ENCODE results near the gene EMILIN2. TPM values are rescaled to one million over a fixed set of nuclear protein-coding genes. Genes with fewer than 3 reads are reported as not detected.

EMILIN2 gene
- total and polyA plus RNA-seq, 2 of the 13 experiments (the other 11 are each of a cell fraction or from before 2014, with no cell fraction given): 7.6 to 8.2 TPM

DNA sequence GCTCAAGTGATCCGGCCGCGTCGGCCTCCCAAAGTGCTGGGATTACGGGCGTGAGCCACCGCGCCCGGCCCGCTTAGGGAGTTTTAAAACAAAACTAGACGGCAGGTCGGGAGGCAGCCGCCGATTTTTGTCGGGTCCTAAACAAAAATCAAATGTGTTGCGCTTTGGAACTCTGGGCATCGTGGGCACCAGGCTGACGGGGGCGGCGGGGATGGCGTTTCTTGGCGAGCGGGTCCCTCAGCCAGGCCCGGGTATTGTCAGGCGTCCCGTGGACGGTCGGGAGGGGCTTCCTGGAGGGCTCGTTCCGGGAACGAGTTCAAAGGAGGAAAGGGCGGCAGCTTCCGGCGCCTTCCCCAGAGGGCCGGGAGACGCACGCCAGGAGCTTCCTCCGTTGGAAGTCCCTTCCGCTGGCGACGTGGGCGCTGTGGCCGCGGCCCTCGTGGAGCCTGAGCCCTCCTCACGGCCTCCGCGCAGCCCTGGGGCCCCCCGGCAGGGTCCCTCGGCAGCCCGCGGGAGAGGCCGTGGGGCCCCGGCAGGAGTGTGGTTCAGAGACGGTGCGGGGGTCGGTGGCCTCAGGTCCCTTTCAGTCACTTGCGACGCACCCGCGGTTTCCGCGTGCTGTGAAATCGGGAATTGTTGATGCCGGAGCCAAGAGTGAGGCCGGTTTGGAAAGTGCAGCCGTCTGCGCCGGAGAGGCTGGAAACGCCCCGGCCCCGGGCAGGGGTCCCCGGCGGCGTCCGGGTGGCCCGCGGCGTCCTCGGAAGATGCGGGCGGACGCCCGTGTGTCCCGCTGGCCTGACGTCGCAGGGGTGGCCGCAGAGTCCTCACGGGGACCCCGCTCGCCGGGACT is 59.3 kb downstream of the EMILIN2 start:
- ATAC-seq (peak; percentile 61), DNase-seq (ENCODE audit: low spot score) (peak; percentile 44), FAIRE-seq (no peak)
- H3K9me3 ChIP-seq (ENCODE audit: low read length): no peaks in the 10 kb centered on the region
- H3K4me3 ChIP-seq (replicated peaks in 1 of 3; ENCODE audit: insufficient read depth in 1 of 3, low read depth in 2 of 3, low read length in 3 of 3): peak overlapping the region; percentile 81 to 89 (median 86)
- H3K79me2 ChIP-seq (ENCODE audit: insufficient read depth, low read length): peaks cover 8% of the 10 kb centered on the region
- peak overlapping the region; percentile 77 for H3K4me2 ChIP-seq (ENCODE audit: low read depth, low read length)
- peak overlapping the region; percentile 80 for H3K27ac ChIP-seq (ENCODE audit: extremely low read length, insufficient read depth, low read length)
- in situ Hi-C loops (cut with HindIII; ENCODE audit: extremely low pct_ligation_motif_present, low pct_unique_long_range_greater_than_20kb): no loop called here
- H3K27me3 ChIP-seq (ENCODE audit: control insufficient read depth in 1 of 2, insufficient read depth in 2 of 2, low read length in 2 of 2): peaks cover 0 to 28% of the 10 kb centered on the region in 2 experiments; a peak in 3 of 5 replicates
- peaks cover 10 to 24% of the 10 kb centered on the region in 2 experiments for H3K36me3 ChIP-seq (replicated peaks in 1 of 2; ENCODE audit: control insufficient read depth in 1 of 2, insufficient read depth in 2 of 2, low read length in 2 of 2)
- ChIA-PET CTCF (ENCODE audit: low intra/inter-chr PET ratio, low total read pairs) (no interaction called here), POLR2A (interaction anchor here (0.6 to 1.5 kb wide), 11 partner anchors 9 to 355 kb away, joined by 3 to 9 read pairs (median 4); partner anchors contain the start of gene SMCHD1)
- WGBS (ENCODE audit: low lambda C conversion rate): 5% methylated on average over 19 of the region's 92 CpGs
- no peak overlapping the region for H2AFZ ChIP-seq (ENCODE audit: low read length)
- intact Hi-C loops (cut with micrococcal nuclease; ENCODE audit: unreplicated experiment): loop anchor here (10.0 kb wide), 1 partner anchor 141 kb away; no protein-coding TSS in a partner anchor
- peaks cover 26% of the 10 kb centered on the region for H3K4me1 ChIP-seq (ENCODE audit: insufficient read depth, low read length)
- peaks cover 10% of the 10 kb centered on the region for H4K20me1 ChIP-seq (ENCODE audit: insufficient read depth, low read length)
- H3K9ac ChIP-seq (ENCODE audit: insufficient read depth, low read depth, low read length): peak overlapping the region; percentile 90
- TSS peak; percentile 58 for BruUV-seq (replicated peaks)
- peak; percentile 71; the same call in 1 of the 2 replicates for TF ChIP-seq HOXA5 (CRISPR knock-in tag; IDR thresholded peaks at IDR 0.05)
- TF ChIP-seq, protein P1, sequence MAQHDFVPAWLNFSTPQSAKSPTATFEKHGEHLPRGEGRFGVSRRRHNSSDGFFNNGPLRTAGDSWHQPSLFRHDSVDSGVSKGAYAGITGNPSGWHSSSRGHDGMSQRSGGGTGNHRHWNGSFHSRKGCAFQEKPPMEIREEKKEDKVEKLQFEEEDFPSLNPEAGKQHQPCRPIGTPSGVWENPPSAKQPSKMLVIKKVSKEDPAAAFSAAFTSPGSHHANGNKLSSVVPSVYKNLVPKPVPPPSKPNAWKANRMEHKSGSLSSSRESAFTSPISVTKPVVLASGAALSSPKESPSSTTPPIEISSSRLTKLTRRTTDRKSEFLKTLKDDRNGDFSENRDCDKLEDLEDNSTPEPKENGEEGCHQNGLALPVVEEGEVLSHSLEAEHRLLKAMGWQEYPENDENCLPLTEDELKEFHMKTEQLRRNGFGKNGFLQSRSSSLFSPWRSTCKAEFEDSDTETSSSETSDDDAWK (CRISPR knock-in tag; IDR thresholded peaks at IDR 0.05): no peak
- TF ChIP-seq ZNF12 (CRISPR knock-in tag; IDR thresholded peaks at IDR 0.05): no peak
- TF ChIP-seq ZNF543 (CRISPR knock-in tag; IDR thresholded peaks at IDR 0.05): peak; percentile 62
- 0 out of 2 replicates have a peak, but pooled peaks have one; percentile 33 for TF ChIP-seq FOXJ3 (CRISPR knock-in tag; IDR thresholded peaks at IDR 0.05; ENCODE audit: borderline replicate concordance)
- TF ChIP-seq PAWR (CRISPR knock-in tag; IDR thresholded peaks at IDR 0.05; ENCODE audit: borderline replicate concordance): no peak
- TF ChIP-seq HNRNPLL (IDR thresholded peaks at IDR 0.05; ENCODE audit: low read depth, low read length, poor library complexity, severe bottlenecking): peak; percentile 84
- TF ChIP-seq ZNF567 (CRISPR knock-in tag; IDR thresholded peaks at IDR 0.05; ENCODE audit: borderline replicate concordance): no peak; the same call in 1 of the 2 replicates
- TF ChIP-seq ZNF761 (CRISPR knock-in tag; conservative IDR thresholded peaks at IDR 0.05): 0 out of 2 replicates have a peak, but pooled peaks have one; percentile 19
- TF ChIP-seq TSC22D2 (CRISPR knock-in tag; IDR thresholded peaks at IDR 0.05; ENCODE audit: borderline replicate concordance): peak; percentile 67; the same call in 1 of the 2 replicates
- TF ChIP-seq DMAP1 (CRISPR knock-in tag; IDR thresholded peaks at IDR 0.05): peak; percentile 82
- peak; percentile 65; the same call in 1 of the 2 replicates for TF ChIP-seq NKX3-1 (CRISPR knock-in tag; IDR thresholded peaks at IDR 0.05)
- TF ChIP-seq, protein P2, sequence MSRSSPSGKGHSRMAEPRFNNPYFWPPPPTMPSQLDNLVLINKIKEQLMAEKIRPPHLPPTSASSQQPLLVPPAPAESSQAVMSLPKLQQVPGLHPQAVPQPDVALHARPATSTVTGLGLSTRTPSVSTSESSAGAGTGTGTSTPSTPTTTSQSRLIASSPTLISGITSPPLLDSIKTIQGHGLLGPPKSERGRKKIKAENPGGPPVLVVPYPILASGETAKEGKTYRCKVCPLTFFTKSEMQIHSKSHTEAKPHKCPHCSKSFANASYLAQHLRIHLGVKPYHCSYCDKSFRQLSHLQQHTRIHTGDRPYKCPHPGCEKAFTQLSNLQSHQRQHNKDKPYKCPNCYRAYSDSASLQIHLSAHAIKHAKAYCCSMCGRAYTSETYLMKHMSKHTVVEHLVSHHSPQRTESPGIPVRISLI (CRISPR knock-in tag; IDR thresholded peaks at IDR 0.05; ENCODE audit: borderline replicate concordance): no peak
- TF ChIP-seq, protein P3, sequence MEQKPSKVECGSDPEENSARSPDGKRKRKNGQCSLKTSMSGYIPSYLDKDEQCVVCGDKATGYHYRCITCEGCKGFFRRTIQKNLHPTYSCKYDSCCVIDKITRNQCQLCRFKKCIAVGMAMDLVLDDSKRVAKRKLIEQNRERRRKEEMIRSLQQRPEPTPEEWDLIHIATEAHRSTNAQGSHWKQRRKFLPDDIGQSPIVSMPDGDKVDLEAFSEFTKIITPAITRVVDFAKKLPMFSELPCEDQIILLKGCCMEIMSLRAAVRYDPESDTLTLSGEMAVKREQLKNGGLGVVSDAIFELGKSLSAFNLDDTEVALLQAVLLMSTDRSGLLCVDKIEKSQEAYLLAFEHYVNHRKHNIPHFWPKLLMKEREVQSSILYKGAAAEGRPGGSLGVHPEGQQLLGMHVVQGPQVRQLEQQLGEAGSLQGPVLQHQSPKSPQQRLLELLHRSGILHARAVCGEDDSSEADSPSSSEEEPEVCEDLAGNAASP (CRISPR knock-in tag; IDR thresholded peaks at IDR 0.05; ENCODE audit: borderline replicate concordance): peak; percentile 53; the same call in 1 of the 2 replicates
- TF ChIP-seq TBX2 (CRISPR knock-in tag; IDR thresholded peaks at IDR 0.05; ENCODE audit: borderline replicate concordance): peak; percentile 65
- no peak for TF ChIP-seq MAFF (IDR thresholded peaks at IDR 0.05; ENCODE audit: low read depth, low read length)
- peak; percentile 71; the same call in 1 of the 2 replicates for TF ChIP-seq ZNF557 (CRISPR knock-in tag; IDR thresholded peaks at IDR 0.05)
- TF ChIP-seq REL (CRISPR knock-in tag; conservative IDR thresholded peaks at IDR 0.05): no peak
- no peak for TF ChIP-seq ATRX (CRISPR knock-in tag; IDR thresholded peaks at IDR 0.05; ENCODE audit: borderline replicate concordance)
- no peak for TF ChIP-seq KDM4B (CRISPR knock-in tag; IDR thresholded peaks at IDR 0.05)
- no peak for TF ChIP-seq TRIM24 (CRISPR knock-in tag; IDR thresholded peaks at IDR 0.05)

All from HepG2 (cell line).